ENCODE data around the gene ASAP2.

The ASAP2 gene

GRCh38 chr2:9365498-9366019 is 158.9 kb downstream of the ASAP2 start:
- H3K79me2 ChIP-seq (ENCODE audit: low read length): no peaks in the 10 kb centered on the region
- no peak overlapping the region for H3K4me2 ChIP-seq (ENCODE audit: low read depth, low read length)
- H3F3A ChIP-seq (ENCODE audit: insufficient read depth, low read length): no peaks in the 10 kb centered on the region
- H3K9me3 ChIP-seq (replicated peaks; ENCODE audit: insufficient read depth, low read length): no peaks in the 10 kb centered on the region
- H4K20me1 ChIP-seq (ENCODE audit: insufficient read depth, low read length): no peaks in the 10 kb centered on the region
- no peak overlapping the region for H3K9ac ChIP-seq (ENCODE audit: low read length)
- H3K4me1 ChIP-seq (ENCODE audit: low read length): no peaks in the 10 kb centered on the region
- TF ChIP-seq EZH2phosphoT487 (IDR thresholded peaks at IDR 0.05; ENCODE audit: low read length): no peak
- no peak for TF ChIP-seq EZH2 (optimal IDR thresholded peaks at IDR 0.05; ENCODE audit: low read depth, low read length)
- TF ChIP-seq CTCF (IDR thresholded peaks at IDR 0.05; ENCODE audit: low read length): no peak
- no peaks in the 10 kb centered on the region for H3K27me3 ChIP-seq (replicated peaks; ENCODE audit: insufficient read depth, low read length)
- H3K27ac ChIP-seq (ENCODE audit: low read length): no peak overlapping the region
- no peaks in the 10 kb centered on the region for H3K9me2 ChIP-seq (replicated peaks; ENCODE audit: insufficient read depth, low read length)
- H2AFZ ChIP-seq (ENCODE audit: low read length): no peak overlapping the region
- H3K36me3 ChIP-seq (replicated peaks; ENCODE audit: insufficient read depth, low read length): 0 out of 2 replicates have a peak, but pooled peaks cover 2% of the 10 kb centered on the region
- no peak for DNase-seq
- H3K4me3 ChIP-seq (ENCODE audit: low read length): no peak overlapping the region

GRCh38 chr2:9366026-9366425 is 159.4 kb downstream of the ASAP2 start:
- no peak overlapping the region for H2AFZ ChIP-seq (ENCODE audit: low read length)
- H3K9me3 ChIP-seq (replicated peaks; ENCODE audit: insufficient read depth, low read length): no peaks in the 10 kb centered on the region
- no peaks in the 10 kb centered on the region for H3F3A ChIP-seq (ENCODE audit: insufficient read depth, low read length)
- H4K20me1 ChIP-seq (ENCODE audit: insufficient read depth, low read length): no peaks in the 10 kb centered on the region
- no peaks in the 10 kb centered on the region for H3K27me3 ChIP-seq (replicated peaks; ENCODE audit: insufficient read depth, low read length)
- H3K9me2 ChIP-seq (replicated peaks; ENCODE audit: insufficient read depth, low read length): no peaks in the 10 kb centered on the region
- 0 out of 2 replicates have a peak, but pooled peaks cover 2% of the 10 kb centered on the region for H3K36me3 ChIP-seq (replicated peaks; ENCODE audit: insufficient read depth, low read length)
- H3K27ac ChIP-seq (ENCODE audit: low read length): no peak overlapping the region
- no peaks in the 10 kb centered on the region for H3K4me1 ChIP-seq (ENCODE audit: low read length)
- H3K4me3 ChIP-seq (ENCODE audit: low read length): no peak overlapping the region
- TF ChIP-seq EZH2 (optimal IDR thresholded peaks at IDR 0.05; ENCODE audit: low read depth, low read length) (no peak), EZH2phosphoT487 (IDR thresholded peaks at IDR 0.05; ENCODE audit: low read length) (no peak), CTCF (IDR thresholded peaks at IDR 0.05; ENCODE audit: low read length) (no peak)
- H3K4me2 ChIP-seq (ENCODE audit: low read depth, low read length): no peak overlapping the region
- no peak for DNase-seq
- H3K9ac ChIP-seq (ENCODE audit: low read length): no peak overlapping the region
- no peaks in the 10 kb centered on the region for H3K79me2 ChIP-seq (ENCODE audit: low read length)

- Histone ChIP-seq H3K36me3 (replicated peaks; ENCODE audit: insufficient read depth, low read length) (0 out of 2 replicates have a peak, but pooled peaks cover 2% of the 10 kb centered on the region), H3K9ac (ENCODE audit: low read length) (no peak overlapping the region), H3K27ac (ENCODE audit: low read length) (no peak overlapping the region), H3K4me3 (ENCODE audit: low read length) (no peak overlapping the region), H2AFZ (ENCODE audit: low read length) (no peak overlapping the region), H3K9me3 (replicated peaks; ENCODE audit: insufficient read depth, low read length) (no peaks in the 10 kb centered on the region), H4K20me1 (ENCODE audit: insufficient read depth, low read length) (no peaks in the 10 kb centered on the region), H3K27me3 (replicated peaks; ENCODE audit: insufficient read depth, low read length) (no peaks in the 10 kb centered on the region), H3K9me2 (replicated peaks; ENCODE audit: insufficient read depth, low read length) (no peaks in the 10 kb centered on the region), H3K79me2 (ENCODE audit: low read length) (no peaks in the 10 kb centered on the region), H3F3A (ENCODE audit: insufficient read depth, low read length) (no peaks in the 10 kb centered on the region), H3K4me1 (ENCODE audit: low read length) (no peaks in the 10 kb centered on the region), H3K4me2 (ENCODE audit: low read depth, low read length) (no peak overlapping the region)
- no peak for DNase-seq
- TF ChIP-seq EZH2 (optimal IDR thresholded peaks at IDR 0.05; ENCODE audit: low read depth, low read length): no peak
- TF ChIP-seq EZH2phosphoT487 (IDR thresholded peaks at IDR 0.05; ENCODE audit: low read length): no peak
- no peak for TF ChIP-seq CTCF (IDR thresholded peaks at IDR 0.05; ENCODE audit: low read length)
Observed at GRCh38 chr2:9370746-9371145, 164.1 kb downstream of the ASAP2 start.
